CD4-positive, alpha-beta T cell treated with Interleukin-15 for 4 hours (primary cell): ENCODE data around the gene KRTAP5-4.
A peak's percentile ranks its signal among the peaks of the same experiment; 100 is the strongest.
"Not testable (repeated sequence)": the region's sequence is repeated elsewhere in the genome, so short reads cannot be mapped to it uniquely, and the experiment has no call there.

Source experiments
- DNase-seq: peaks from one replicate; pipeline ENCODE4 v3.0.0-alpha.2; 2020; ENCODE audit warnings: low spot score

The KRTAP5-4 gene

DNA sequence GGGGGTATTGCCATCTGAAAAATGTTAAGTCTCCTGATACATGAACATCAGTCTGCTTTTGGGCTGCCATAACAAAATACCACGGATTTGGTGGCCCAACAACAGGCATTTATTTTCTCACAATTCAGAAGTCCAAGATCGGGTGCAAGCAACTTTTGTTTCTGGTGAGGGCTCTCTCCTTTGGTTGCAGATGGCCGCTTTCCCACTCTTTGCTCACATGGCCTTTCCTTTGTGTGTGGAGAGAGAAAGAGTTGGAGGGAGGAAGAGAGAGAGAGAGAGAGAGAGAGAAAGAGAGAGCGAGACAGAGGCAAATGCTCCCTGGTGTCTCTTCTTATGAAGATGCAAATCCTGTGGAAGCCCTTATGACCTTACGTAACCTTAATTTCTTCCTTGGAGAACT, 21.3 kb downstream of the KRTAP5-4 start:
- no peak for DNase-seq

GRCh38 chr11:1598816-1599215, 23.1 kb downstream of the KRTAP5-4 start:
- DNase-seq: peak; percentile 30

DNA sequence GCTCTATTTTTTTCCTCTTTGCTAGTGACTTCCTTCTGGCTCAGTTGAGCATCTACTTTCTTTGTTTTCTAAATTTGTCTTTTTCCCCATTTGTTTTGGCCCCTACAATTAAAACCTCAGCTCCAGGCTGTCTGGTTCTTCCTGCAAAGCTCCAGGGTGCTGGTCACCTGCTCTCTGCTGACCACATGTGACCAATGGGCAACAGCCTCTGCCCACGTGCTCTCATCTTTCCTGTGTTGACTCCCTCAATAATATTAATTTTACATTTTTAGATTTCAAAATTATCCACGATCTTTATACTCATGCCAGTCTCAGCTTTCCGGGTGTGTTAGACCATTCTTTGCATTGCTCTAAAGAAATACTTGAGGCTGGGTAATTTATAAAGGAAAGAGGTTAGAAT, 23.5 kb downstream of the KRTAP5-4 start:
- DNase-seq: not testable (repeated sequence)

GRCh38 chr11:1597994-1598380, 24.0 kb downstream of the KRTAP5-4 start, which contains the start of gene KRTAP5-2:
KRTAP5-2 (minus strand) TSS chr11:1598294; CDS start chr11:1598250, 44 bp downstream.
- DNase-seq: no peak

- DNase-seq: no peak
Observed at GRCh38 chr11:1597331-1597993, 24.5 kb downstream of the KRTAP5-4 start.

DNA sequence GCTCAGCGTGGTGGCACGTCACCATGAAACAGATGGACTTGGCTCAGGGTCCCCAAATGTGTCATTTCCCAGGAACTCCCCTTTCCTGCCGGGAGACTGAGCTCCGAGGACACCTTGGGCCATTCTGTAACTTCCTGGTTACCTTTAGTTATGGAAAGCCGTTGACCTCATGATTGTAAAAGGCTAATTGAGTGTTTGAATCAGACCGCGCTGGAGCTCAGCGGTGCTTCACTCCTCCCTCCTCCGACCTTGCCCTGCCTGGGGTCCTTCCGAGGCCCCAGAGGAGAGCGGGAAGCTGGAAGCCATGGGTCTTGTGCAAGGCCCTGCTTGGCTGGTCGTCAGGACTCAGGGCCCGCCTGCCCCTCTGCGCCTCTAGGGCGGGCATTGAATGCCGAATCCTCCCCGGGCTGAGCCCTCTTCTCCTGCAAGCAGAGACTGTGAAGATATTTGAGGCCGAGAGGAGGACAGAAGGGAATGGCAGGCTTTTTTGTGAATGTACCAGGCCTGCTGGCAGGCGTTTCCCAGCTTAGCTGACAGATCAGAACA, 25.3 kb downstream of the KRTAP5-4 start:
- DNase-seq: not testable (repeated sequence)

GRCh38 chr11:1595994-1596575, 25.9 kb downstream of the KRTAP5-4 start:
- DNase-seq: not testable (repeated sequence)

DNA sequence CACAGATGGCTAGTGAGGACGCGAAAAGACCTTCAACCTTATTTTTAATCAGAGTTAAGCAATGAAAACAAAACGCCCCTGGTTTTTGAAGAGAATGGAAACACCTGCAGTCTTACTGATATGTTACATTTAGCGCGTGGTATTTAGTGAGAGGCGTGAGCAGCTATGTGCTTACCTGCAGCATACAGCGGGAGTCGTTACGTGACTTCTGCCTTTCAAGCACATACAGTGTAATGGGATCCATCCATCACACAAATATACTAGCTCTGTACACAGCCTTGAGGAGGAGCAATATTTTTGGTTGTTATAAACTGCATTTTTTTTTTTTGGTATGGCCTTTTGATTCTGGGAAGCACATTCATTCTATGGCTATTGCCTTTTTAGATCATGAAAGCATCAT, 29.3 kb downstream of the KRTAP5-4 start:
- DNase-seq: no peak

DNA sequence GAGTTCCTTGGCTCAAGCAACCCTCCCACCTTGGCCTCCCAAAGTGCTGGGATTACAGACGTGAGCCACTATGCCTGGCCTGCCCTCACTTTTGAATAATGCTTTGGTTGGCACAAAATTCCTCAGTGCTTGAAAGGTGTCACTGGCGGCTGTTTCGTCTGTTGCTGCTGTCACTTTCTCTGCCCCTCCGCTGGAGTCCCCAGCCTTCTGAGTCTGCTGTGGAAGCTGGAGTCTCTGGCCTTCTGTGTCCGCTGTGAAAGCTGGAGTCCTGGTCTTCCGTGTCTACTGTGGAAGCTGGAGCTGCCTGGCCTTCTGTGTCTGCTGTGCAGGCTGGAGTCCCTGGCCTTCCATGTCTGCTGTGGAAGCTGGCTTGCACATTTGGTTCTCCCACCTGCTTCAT, 31.9 kb downstream of the KRTAP5-4 start:
- DNase-seq: no peak

GRCh38 chr11:1589191-1589963, 32.6 kb downstream of the KRTAP5-4 start:
- DNase-seq: peak; percentile 54

DNA sequence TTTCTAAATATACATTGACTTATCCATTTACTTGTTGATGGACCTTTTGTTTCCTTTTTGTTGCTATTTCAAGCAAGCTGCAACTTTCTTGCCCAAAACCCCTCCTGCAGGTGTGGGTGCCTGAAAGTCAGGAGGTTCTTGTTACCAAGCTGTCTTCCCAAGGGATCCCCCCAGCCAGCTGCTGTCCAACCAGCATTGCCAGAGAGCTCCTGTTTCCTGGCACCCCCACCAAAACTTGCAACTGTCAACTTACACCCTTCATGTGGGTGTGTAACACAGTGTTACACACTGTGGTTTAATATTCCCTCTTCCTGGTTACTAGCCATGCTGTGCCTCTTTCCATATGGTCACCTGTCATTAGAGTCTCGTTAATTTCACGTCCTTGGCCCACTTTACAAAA, 35.2 kb downstream of the KRTAP5-4 start:
- DNase-seq: no peak

DNA sequence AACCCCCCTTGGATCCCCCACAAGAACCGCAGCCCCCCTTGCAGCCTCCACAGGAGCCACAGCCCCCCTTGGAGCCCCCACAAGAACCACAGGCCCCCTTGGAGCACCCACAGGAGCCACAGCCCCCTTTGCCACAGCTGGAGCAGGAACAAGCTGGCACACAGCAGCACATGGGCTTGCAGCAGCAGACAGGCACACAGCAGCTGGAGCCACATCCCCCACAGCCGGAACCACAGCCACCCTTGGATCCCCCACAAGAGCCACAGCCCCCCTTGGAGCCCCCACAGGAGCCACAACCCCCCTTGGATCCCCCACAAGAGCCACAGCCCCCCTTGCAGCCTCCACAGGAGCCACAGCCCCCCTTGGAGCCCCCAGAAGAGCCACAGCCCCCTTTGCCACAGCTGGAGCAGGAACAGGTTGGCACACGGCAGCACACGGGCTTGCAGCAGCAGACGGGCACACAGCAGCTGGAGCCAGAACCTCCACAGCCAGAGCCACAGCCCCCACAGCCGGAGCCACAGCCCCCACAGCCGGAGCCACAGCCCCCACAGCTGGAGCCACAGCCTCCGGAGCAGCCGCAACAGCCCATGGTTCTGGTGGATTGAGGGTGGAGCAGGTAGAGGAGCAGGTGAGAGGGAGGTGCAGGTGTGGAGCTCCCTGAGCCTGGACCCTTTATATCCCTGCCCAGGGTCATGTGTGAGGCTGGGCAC, 37.1 kb downstream of the KRTAP5-4 start, which contains the start of gene KRTAP5-1:
Gene KRTAP5-1, minus strand, starts transcription at position 623 of the 710 bp plus-strand sequence. Its CDS starts 34 bp downstream, at position 589.
- not testable (repeated sequence) for DNase-seq

- DNase-seq: not testable (repeated sequence)
Observed at GRCh38 chr11:1582909-1583308, 39.0 kb downstream of the KRTAP5-4 start.

GRCh38 chr11:1581976-1582375, 40.0 kb downstream of the KRTAP5-4 start:
- DNase-seq: no peak

DNA sequence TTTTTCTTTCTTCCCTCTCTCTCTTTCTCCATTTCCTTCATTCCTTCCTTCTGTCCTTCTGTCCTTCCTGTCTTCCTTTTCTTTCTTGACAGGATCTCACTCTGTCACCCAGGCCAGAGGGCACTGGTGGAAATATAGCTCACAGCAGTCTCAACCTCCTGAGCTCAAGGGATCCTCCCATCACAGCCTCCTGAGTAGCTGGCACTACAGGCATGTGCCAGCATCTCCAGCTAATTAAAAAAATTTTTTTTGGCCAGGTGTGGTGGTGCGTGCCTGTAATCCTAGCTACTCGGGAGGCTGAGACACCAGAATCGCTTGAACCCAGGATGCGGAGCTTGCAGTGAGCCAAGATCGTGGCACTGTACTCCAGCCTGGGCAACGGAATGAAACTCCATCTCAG, 45.1 kb downstream of the KRTAP5-4 start:
- no peak for DNase-seq

DNA sequence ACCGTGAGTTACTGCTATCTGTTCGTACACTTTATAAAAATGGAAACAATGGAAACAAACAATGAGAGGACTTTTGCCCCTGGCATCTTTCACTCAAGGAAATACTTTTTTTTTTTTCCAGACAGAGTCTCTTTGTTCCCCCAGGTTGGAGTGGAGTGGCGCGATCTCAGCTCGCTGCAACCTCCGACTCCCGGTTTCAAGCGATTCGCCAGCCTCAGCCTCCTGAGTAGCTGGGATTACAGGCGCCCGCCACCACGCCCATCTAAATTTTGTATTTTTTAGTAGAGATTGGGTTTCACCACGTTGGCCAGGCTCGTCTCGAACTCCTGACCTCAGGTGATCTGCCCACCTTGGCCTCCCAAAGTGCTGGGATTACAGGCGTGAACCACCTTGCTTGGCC, 46.2 kb downstream of the KRTAP5-4 start:
- not testable (repeated sequence) for DNase-seq

DNA sequence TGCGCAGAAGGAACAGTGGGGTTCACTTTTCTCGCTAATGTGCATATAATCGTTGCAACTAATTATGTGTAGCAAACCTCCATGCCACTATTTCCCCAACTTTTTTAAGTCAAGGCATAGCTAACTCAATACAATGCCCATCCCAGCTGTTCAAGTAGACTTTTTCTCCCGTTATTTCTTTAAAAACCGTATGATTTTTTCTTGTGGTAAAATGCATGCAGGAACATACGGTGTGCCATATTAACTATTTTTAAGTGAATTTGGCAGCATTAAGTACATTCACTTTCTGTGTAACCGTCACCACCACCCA, 47.0 kb downstream of the KRTAP5-4 start:
- DNase-seq: no peak

DNA sequence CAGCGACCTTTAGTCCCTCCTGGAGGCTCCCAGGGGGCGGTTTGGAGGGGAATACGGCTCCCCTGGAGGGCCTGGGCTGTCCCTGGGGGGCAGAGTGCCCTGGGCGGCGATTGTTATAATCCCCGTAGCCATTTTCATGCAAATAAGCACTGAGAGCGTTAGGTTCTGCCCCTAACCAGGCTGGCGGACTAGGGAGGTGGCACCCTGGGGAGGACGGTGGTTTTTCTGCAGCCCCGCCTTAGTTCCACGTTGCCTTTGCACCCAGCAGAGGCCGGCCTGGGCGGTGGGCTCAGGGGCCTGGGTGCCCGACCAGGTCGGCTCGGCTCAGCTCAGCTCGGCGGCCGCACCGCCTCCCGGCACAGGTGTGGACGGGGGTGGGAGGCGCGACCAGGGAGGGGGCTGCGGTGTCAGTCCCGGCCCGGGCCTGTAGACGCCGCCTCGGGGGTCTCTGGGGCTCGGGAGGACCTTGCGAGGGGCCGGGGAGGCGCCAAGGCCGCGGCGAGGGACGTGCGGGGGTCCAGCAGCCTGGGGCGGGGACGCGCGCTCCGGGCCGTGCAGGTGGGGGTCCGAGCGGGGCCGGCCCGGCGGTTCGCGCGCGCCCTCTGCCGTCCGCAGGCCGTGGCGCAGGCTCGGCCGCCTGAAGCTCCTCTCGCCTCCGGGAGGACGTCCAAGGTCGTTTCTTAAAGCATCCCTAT, 47.6 kb downstream of the KRTAP5-4 start:
- peak; percentile 57 for DNase-seq

DNA sequence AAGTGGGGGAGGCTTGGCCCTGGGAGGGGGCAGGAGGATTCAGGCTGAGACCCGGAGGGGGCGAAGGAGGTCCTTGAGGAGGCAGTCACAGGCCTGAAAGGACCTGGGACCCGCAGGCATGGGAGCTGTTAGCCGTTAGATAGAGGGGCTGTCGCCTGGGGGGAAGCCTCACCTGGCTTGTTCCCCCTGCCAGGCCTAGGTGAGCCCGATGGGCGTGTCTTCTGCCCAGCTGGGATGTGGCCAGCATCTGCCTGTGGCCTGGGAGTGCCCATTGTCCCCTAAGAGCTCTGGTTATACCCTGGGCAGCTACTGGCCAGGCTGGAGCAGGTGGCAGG, 48.1 kb downstream of the KRTAP5-4 start:
- no peak for DNase-seq

DNA sequence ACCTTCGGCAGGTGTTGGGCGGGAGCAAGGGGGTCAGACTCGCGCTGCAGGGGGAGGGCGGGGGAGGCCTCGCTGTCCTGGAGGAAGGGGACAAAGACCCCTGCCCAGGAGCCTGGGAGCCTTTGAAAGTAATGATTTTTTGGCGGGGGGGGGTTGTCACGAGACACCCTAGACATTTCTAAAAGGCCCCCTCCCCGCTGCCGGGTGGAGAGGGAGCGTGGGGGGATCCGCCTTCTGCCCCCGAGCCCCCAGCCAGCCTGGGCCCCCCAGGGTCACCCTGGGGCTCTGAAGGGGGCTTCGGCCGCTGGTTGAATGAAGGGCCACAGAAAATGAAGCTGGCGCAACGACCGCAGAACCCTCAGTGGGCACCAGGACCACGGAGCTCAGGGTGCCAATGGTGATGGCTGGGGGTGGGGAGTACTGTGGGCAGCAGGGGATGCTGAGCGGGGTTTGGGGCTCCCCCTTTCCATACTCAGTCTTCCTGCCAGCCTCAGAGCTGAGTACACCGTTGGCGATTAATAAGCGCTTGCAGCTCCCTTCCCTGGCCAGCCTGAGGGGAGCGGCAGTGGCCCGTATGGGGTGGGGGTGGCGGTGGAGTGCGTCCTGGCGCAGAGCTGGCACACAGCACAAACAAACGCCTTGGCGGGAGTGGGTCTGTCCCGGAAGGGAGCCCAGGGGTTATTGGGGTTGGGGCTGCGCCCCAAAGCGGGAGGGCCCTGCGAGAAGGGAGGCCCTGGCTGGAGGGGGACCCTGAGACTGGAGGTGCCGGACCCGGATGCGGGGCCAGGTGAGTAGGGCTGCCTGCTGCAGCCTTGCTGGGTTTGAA, 48.6 kb downstream of the KRTAP5-4 start:
- no peak for DNase-seq
